Brain pericyte (primary cell): ENCODE results near the gene SCO2.

Experiments
- DNase-seq: peaks from one replicate; pipeline ENCODE4 v3.0.0-alpha.2; 2012; ENCODE audit warnings: low read depth, low spot score

The SCO2 gene

DNA sequence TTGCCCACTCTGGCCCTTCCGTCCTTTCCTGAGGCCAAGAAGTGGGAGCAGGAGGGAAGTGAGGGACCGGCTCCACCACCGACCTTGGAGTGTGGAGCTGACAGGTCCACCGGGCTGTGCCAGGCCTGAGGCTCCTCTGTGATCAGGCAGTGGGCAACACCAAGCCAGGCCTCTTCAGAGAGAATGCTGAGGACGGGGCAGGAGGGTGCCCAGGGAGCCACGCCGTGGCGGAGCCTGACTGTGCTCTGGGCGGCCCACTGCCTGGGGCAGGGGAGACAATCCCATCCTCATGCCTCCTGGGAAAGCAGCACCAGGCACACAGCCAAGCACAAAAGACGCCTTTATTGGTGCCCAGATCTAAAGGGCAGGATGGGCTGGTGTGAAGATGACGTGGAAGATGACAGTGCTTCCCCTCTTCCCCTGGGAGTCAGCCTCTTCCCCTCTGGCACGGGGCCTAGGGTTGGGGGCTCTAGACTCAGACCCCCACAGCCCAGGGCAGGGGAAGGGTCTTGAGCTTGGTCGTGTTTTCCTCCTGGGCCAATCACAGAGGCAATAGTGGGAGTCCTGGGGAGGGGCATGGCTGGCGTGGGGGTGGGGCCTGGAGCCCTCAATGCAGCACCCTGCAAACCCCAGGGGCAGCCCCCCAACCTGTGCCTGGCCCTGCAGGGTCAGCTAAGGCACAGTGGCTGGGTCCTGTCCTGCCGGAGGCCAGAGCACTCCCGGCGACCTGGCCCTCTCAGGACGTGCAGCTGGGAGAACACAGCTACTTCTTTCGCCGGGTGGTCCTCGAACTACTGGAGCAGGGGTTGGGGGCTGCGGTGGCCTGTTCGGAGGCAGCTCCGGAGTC is 22.5 kb downstream of the SCO2 start:
- no peak for DNase-seq

DNA sequence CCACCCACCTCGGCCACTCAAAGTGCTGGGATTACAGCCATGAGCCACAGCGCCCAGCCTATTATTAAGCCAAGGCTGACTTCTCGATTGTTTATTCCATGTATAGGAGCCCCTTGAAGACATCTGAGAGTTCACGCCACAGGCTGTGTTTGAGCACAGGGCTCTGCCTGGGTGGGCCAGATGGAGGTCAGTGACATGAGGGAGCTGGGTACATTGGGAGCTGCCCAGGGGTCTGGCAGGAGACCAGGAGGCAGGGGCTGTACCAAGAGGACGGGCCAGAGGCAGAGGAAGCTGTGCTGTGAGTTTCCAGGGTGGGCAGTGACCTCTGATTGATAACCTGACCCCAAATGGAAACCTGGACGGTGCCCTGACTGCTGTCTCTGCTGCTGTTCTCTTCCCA is 23.3 kb downstream of the SCO2 start:
- DNase-seq = no peak

GRCh38 chr22:50500452-50500851 is 24.9 kb downstream of the SCO2 start:
- no peak for DNase-seq

DNA sequence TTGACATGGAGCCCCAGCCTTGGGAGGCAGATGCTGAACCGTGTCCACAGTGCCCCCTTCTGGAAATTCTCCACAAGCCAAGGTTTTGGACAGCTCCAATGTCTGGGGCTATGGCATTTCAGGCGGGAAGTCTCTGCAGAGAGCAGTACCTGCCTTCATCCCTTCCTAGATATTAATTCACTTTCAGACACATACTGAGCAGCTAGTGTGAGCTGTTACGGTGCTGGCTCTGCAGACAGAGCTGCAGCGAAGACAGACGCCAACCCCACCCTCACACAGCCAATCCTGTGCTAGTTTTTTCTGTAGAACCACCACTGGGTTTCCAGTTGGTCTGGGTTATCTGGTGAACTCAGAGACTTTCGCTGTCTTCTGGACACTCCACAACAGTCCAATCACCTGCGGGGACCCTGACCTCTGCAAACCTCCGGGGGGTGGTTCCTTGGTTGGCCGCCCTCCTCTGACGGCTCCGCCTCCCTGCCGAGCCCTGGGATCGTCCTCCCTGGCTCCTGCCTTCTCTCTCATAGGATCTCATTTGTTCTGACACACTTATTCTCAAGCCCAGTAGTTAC is 27.0 kb downstream of the SCO2 start:
- DNase-seq = no peak

DNA sequence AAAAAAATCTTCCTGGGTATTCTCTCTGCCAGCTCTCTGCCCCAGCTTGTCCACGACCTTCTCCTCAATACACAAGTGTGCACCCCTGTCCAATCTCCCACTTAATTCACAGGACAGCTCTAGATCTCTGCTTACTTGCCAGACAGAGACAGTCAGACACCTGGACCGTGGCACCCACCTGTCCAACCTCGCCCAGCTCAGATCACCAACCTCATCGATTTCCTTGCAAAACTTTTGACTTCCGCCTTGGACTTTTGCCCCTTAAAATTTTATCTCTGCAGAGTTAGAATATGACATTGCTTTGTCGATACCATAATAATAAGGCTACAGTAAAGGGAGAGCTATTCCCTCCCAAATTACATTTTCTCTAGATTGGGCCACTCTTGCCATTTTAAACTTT is 28.3 kb downstream of the SCO2 start:
- no peak for DNase-seq

DNA sequence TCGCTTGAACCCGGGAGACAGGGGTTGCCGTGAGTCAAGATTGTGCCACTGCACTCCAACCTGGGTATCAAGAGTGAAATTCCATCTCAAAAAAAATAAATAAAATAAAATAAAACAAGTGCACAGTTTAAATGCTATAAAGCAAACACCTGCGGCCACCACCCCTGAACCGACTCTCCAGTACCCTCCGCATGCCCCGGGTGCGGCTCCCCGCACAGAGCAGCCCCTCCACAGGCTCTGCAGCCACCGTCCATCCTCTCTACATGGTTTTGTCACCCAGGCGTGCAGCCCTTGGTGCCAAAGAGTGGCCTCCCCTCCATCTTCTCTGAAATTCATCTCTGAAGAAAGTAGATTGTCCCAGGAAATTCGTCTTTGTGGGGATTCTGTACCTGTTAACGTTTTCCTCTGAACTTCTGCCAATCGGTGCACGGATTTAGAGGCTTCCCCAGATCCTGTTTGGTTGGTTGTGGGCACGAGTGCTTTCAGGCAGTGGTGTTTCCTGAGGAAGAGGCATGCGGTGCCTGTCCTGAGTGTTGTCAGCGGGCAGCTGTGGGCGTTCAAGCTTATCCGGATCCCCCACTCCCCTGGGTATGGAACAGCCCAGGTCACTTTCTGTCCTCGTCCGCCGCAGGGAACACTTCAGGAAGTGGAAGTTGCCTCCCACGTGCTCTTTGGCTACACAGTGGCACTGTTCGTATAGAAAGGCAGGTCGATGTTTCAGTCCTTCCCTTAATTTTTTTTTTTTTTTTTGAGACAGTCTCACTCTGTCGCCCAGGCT is 34.7 kb downstream of the SCO2 start:
- no peak for DNase-seq

GRCh38 chr22:50489363-50490243 is 35.8 kb downstream of the SCO2 start:
- DNase-seq = no peak

DNA sequence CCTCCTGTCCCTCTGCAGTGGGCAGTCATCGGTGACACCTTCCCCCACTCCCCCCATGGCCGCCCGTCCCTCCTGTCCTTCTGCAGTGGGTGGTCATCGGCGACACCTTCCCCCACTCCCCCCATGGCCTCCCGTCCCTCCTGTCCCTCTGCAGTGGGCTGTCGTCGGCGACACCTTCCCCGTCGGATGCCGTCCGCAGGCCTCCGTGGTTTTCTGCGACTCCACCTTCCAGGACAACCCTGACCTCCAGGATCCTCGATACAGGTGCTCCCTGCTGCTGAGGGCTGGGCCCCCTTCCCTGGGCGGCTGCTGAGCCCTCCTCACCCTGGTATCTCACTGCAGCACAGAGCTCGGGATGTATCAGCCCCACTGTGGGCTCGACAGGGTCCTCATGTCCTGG is 36.5 kb downstream of the SCO2 start:
- DNase-seq = no peak

- DNase-seq = no peak
Observed at GRCh38 chr22:50488006-50488677, 37.3 kb downstream of the SCO2 start.

DNA sequence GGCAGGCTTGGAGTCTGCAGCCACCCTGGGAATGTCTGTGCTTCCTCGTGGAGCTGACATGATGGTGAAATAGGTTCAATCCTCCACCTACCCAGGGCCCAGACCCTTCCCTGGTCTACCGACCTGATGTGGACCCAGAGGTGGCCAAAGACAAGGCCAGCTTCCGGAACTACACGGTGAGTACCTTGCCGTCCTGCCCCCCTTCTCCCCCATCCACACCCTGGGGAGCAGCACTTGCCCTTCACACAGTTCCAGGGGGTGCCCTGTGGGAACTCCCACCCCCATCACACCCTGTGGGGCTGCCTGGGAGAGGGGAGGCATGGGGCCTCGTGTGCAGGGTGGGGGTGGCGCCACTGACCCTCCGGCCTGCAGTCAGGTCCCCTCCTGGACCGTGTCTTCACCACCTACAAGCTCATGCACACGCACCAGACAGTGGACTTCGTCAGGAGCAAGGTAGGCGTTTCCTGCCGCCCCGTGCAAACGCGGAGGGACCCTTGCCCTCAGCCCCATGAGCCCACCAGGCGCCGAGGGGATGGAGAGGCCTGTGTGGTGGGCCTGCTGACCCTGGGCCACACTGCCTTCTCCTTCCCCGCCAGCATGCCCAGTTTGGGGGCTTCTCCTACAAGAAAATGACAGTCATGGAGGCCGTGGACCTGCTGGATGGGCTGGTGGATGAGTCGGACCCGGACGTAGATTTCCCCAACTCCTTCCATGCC is 38.0 kb downstream of the SCO2 start:
- DNase-seq = no peak

GRCh38 chr22:50486561-50487289 is 38.7 kb downstream of the SCO2 start, which contains the start of gene MIOX:
TSS of gene MIOX (plus strand) at chr22:50486859. CDS start at chr22:50486898, 39 bp downstream.
- no peak for DNase-seq

DNA sequence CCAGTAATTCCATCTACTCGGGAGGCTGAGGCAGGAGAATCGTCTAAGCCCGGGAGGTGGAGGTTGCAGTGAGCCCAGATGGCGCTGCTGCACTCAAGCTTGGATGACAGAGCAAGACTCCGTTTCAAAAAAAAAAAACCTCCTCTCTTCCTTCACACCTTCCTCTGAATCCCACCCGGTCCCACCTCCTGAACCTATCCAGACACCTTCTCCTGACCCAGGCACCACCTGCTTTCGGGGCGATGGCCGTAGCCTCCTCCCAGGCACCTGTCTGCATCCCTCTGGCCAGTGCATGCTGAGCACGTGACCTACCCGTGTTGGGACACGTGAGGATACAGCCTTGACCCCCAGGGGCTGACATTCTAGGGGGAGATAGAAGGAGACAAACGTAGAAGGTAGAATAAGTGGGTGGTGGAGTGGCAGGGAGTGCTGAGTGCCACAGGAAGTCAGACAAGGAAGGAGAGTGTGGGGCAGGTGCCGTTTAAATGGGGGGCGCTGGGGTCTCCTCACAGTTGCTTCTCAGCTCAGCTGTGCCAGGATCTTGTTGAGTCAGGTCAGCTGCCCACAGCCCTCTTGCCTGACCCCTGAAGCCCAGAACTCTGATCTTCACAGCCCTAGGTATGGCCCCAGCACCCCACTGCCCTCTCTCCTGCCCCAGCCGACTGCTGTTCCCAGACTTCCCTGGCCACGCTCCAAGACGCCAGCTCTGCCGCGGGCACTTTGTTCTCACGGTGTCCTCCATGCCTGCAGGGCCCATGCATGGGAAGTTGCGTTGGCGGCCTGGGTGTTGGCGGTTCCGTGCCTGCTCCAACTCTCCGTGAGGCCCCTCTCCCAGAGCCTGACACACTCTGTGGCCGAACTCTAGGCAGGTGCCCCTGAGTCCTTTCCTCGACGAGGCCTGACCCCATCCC is 39.9 kb downstream of the SCO2 start:
- DNase-seq = no peak

- no peak for DNase-seq
Observed at GRCh38 chr22:50483977-50484853, 41.2 kb downstream of the SCO2 start.

GRCh38 chr22:50483556-50483955 is 41.8 kb downstream of the SCO2 start:
- no peak for DNase-seq

DNA sequence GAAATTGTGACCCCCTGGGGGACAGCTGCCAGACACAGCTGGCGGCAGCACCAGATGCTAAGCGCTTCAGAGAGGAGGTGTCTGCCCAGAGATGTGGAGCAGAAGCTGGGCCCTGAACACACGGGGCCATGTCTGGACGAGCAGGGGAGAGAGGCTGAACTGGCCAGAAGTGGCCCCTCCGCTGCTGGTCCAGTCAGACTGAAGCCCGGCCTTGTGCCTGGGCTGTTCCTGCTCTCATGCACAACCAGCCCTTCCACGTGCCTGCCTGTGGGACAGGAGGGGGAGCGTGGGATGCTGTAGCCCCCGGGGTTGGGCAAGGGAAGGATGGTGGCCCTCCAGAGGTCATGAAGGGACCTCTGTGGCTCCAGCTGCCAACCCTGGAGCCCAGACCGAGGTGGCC is 42.3 kb downstream of the SCO2 start:
- no peak for DNase-seq

DNA sequence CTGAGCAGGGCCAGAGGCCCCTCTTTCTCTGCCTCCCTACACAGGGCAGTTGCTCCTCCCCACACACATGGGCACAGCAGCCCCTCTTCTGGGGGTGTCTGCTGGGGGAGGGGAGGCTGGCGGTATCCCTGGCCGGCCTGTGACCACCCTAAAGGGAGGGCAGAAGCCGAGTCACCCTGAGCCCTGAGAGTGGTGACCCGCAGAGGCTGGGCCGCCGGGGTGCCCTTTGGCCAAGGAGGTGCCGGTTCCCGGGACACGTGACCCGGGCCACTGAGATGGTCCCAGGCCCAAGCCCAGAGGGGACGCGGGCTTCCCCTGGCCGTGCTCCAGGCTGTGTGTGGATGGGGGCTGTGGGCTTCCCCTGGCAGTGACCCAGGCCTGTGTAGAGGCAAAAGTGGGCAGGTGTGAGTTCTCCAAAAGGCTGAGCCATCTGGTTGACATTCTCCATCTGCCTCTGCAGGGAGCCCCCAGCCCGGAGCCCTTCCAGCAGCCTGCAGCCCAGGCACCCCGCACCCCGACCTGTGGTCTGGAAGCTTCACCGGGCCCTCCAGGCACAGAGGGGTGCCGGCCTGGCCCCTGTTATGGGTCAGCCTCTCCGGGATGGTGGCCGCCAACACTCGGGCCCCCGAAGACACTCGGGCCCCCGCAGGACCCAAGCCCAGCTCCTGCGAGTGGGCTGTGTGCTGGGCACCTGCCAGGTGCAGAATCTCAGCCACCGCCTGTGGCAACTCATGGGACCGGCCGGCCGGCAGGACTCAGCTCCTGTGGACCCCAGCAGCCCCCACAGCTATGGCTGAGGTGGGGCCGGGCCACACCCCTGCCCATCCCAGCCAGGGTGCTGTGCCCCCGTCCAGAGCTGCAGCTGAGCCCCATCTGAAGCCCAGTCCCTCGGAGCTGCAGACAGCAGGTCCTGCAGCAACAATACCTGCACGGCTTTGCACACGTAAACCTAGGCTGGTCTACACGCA is 43.0 kb downstream of the SCO2 start:
- no peak for DNase-seq
